H1 (cell line): ENCODE results near the gene ZNF521. TPM values are rescaled to one million over a fixed set of nuclear protein-coding genes. Genes with fewer than 3 reads are reported as not detected.

Experiments used
- CTCF ChIA-PET: fragments of 300-600 bp; sonication (Branson Sonifier 250); formaldehyde crosslinking; loops from one replicate; lab custom pipeline; 2021; ENCODE audit not compliant: partially characterized antibody; lab: Charles Lee
- POLR2A ChIA-PET: fragments of 300-600 bp; sonication (Branson Sonifier 250); formaldehyde crosslinking; loops from one replicate; lab custom pipeline; 2021; ENCODE audit warnings: inconsistent platforms; ENCODE audit not compliant: partially characterized antibody; lab: Charles Lee
- DNase-seq, 2 experiments: peaks; one replicate each; pipeline versions ENCODE4 v3.0.0 to v3.0.0-alpha.2; 2010 to 2022; ENCODE audit warnings: low spot score in 2 of 2, low read depth in 1 of 2, mixed read lengths in 1 of 2
- FAIRE-seq: peaks from 2 replicates; lab custom pipeline; 2011; peaks lifted over from hg19 to GRCh38; lab: Jason Lieb, UNC
- H2AFZ ChIP-seq: 2 replicates; pipeline ENCODE4 v1.8.1; 2012; ENCODE audit warnings: low read length, inconsistent platforms
- H2AK5ac ChIP-seq: 2 replicates; pipeline ENCODE4 v1.6.1; 2013; ENCODE audit warnings: low read depth, low read length
- H2BK120ac ChIP-seq: replicated peaks from 2 replicates; pipeline ENCODE3; 2013; ENCODE audit warnings: low read depth, low read length, inconsistent platforms
- H2BK12ac ChIP-seq: 2 replicates; pipeline ENCODE4 v1.6.1; 2013; ENCODE audit warnings: low read depth, low read length
- H2BK15ac ChIP-seq: 2 replicates; pipeline ENCODE4 v1.6.1; 2013; ENCODE audit warnings: low read length
- H2BK20ac ChIP-seq: 2 replicates; pipeline ENCODE4 v1.6.1; 2013; ENCODE audit warnings: low read length
- H2BK5ac ChIP-seq: 2 replicates; pipeline ENCODE4 v1.6.1; 2013; ENCODE audit warnings: low read depth, low read length
- H3K14ac ChIP-seq: 2 replicates; pipeline ENCODE4 v1.6.1; 2013; ENCODE audit warnings: inconsistent platforms; ENCODE audit not compliant: insufficient read length
- H3K18ac ChIP-seq: 2 replicates; pipeline ENCODE4 v1.6.1; 2013; ENCODE audit warnings: low read length; ENCODE audit errors: extremely low read depth
- H3K23ac ChIP-seq: 2 replicates; pipeline ENCODE4 v1.6.1; 2013; ENCODE audit warnings: inconsistent platforms; ENCODE audit not compliant: insufficient read length
- H3K23me2 ChIP-seq: 2 replicates; pipeline ENCODE4 v1.6.1; 2013; ENCODE audit warnings: low read depth, low read length
- H3K27ac ChIP-seq: 2 replicates; pipeline ENCODE4 v1.6.1; 2011; ENCODE audit warnings: low read depth, low read length, inconsistent platforms
- H3K27me3 ChIP-seq, 4 experiments: replicated peaks in 1 of 4; 1 replicate in 1 of 4; 2 replicates in 3 of 4; pipeline versions ENCODE4 v1.6.1 to v1.8.1; 2011 to 2013; ENCODE audit warnings: low read length in 3 of 4, mild to moderate bottlenecking in 3 of 4, inconsistent platforms in 2 of 4, mixed read lengths in 2 of 4, moderate library complexity in 1 of 4; ENCODE audit not compliant: control insufficient read depth in 3 of 4, insufficient read depth in 3 of 4; ENCODE audit errors: extremely low read depth in 1 of 4
- H3K36me3 ChIP-seq, 4 experiments: 2 replicates each; pipeline versions ENCODE4 v1.6.1 to v1.8.1; 2011 to 2013; ENCODE audit warnings: mild to moderate bottlenecking in 4 of 4, low read length in 3 of 4, moderate library complexity in 2 of 4, control low read depth in 1 of 4, inconsistent platforms in 1 of 4; ENCODE audit not compliant: insufficient read depth in 4 of 4, control insufficient read depth in 2 of 4
- H3K4ac ChIP-seq: replicated peaks from 2 replicates; pipeline ENCODE3; 2013; ENCODE audit warnings: low read length, low read depth, mixed read lengths, inconsistent platforms; ENCODE audit not compliant: insufficient read length
- H3K4me1 ChIP-seq, 4 experiments: replicated peaks in 1 of 4; 1 replicate in 1 of 4; 2 replicates in 3 of 4; pipeline versions ENCODE4 v1.6.1 to v1.8.1; 2011 to 2013; ENCODE audit warnings: low read length in 3 of 4, inconsistent platforms in 2 of 4, mixed read lengths in 1 of 4; ENCODE audit not compliant: insufficient read depth in 4 of 4, control insufficient read depth in 3 of 4
- H3K4me2 ChIP-seq, 2 experiments: 2 replicates each; pipeline versions ENCODE4 v1.6.1 to v1.8.1; 2011 to 2013; ENCODE audit warnings: low read depth in 2 of 2, low read length in 2 of 2, control low read depth in 1 of 2, inconsistent platforms in 1 of 2, mild to moderate bottlenecking in 1 of 2; ENCODE audit not compliant: insufficient read depth in 1 of 2
- H3K4me3 ChIP-seq, 4 experiments: fragments of 200-600, 300-600 bp in 1 of 4; sonication (generic), shearing (Covaris generic), sonication (Bioruptor Twin) in 1 of 4; 2 replicates each; pipeline versions ENCODE4 v1.5.1 to v1.8.1; 2011 to 2016; ENCODE audit warnings: low read length in 4 of 4, low read depth in 3 of 4, control low read depth in 2 of 4, inconsistent platforms in 2 of 4, mild to moderate bottlenecking in 2 of 4, mixed read lengths in 1 of 4, moderate library complexity in 1 of 4; ENCODE audit not compliant: insufficient read depth in 2 of 4; ENCODE audit errors: extremely low read depth in 1 of 4
- H3K56ac ChIP-seq: replicated peaks from 2 replicates; pipeline ENCODE3; 2013; ENCODE audit warnings: low read depth, mild to moderate bottlenecking, mixed read lengths, low read length, inconsistent platforms; ENCODE audit not compliant: insufficient read length
- H3K79me1 ChIP-seq: 2 replicates; pipeline ENCODE4 v1.6.1; 2013; ENCODE audit warnings: low read depth, low read length, control low read depth
- H3K79me2 ChIP-seq, 2 experiments: 2 replicates each; pipeline versions ENCODE4 v1.6.1 to v1.8.1; 2012 to 2013; ENCODE audit warnings: low read length in 2 of 2, mild to moderate bottlenecking in 2 of 2, inconsistent platforms in 1 of 2; ENCODE audit not compliant: insufficient read depth in 2 of 2, control insufficient read depth in 1 of 2
- H3K9ac ChIP-seq, 4 experiments: replicated peaks in 1 of 4; 1 replicate in 1 of 4; 2 replicates in 3 of 4; pipeline versions ENCODE4 v1.6.1 to v1.8.1; 2011 to 2013; ENCODE audit warnings: low read depth in 3 of 4, low read length in 3 of 4, control low read depth in 2 of 4, mild to moderate bottlenecking in 2 of 4, moderate library complexity in 2 of 4, inconsistent platforms in 1 of 4; ENCODE audit errors: extremely low read depth in 1 of 4
- H3K9me3 ChIP-seq, 2 experiments: 2 replicates each; pipeline versions ENCODE4 v1.6.1 to v1.8.1; 2012 to 2013; ENCODE audit warnings: mild to moderate bottlenecking in 2 of 2, moderate library complexity in 2 of 2, control low read depth in 1 of 2, inconsistent platforms in 1 of 2, low read depth in 1 of 2, low read length in 1 of 2, mixed read lengths in 1 of 2; ENCODE audit not compliant: insufficient read depth in 2 of 2
- H4K20me1 ChIP-seq, 2 experiments: replicated peaks in 1 of 2; 2 replicates each; pipeline versions ENCODE3 to v1.8.1; 2011 to 2013; ENCODE audit warnings: inconsistent platforms in 2 of 2, low read length in 2 of 2, mild to moderate bottlenecking in 1 of 2; ENCODE audit not compliant: insufficient read depth in 2 of 2, control insufficient read depth in 1 of 2
- H4K5ac ChIP-seq: 2 replicates; pipeline ENCODE4 v1.6.1; 2013; ENCODE audit warnings: low read length, low read depth, mixed read lengths, inconsistent platforms; ENCODE audit not compliant: insufficient read length
- H4K8ac ChIP-seq: 2 replicates; pipeline ENCODE4 v1.8.0; 2013; ENCODE audit warnings: mild to moderate bottlenecking, moderate library complexity, low read length, inconsistent platforms; ENCODE audit not compliant: insufficient read depth; ENCODE audit errors: extremely low read depth
- H4K91ac ChIP-seq: replicated peaks from 2 replicates; pipeline ENCODE3; 2013; ENCODE audit warnings: low read length, mixed read lengths, inconsistent platforms; ENCODE audit not compliant: insufficient read length
- CBX8 ChIP-seq: fragments of 300-800, 300-1000 bp; sonication (generic); IDR thresholded peaks from 2 replicates; pipeline ENCODE4 v1.7.1; 2016; ENCODE audit warnings: low read depth, low read length, borderline replicate concordance
- EGR1 ChIP-seq: IDR thresholded peaks from 2 replicates; pipeline ENCODE4 v1.6.1; 2011; ENCODE audit warnings: low read depth, low read length, borderline replicate concordance
- FOSL1 ChIP-seq: IDR thresholded peaks from 2 replicates; pipeline ENCODE4 v1.6.1; 2011; ENCODE audit warnings: mild to moderate bottlenecking, low read depth, low read length, moderate library complexity; ENCODE audit not compliant: insufficient read depth
- KDM4A ChIP-seq: IDR thresholded peaks from one replicate; pipeline ENCODE4 v1.7.1; 2012; ENCODE audit warnings: low read depth, mild to moderate bottlenecking, moderate library complexity, low read length, inconsistent platforms; ENCODE audit not compliant: severe bottlenecking
- NANOG ChIP-seq: IDR thresholded peaks from 2 replicates; pipeline ENCODE4 v1.6.1; 2011; ENCODE audit warnings: low read length, low read depth, mild to moderate bottlenecking, inconsistent platforms; ENCODE audit not compliant: insufficient read depth, poor library complexity, severe bottlenecking
- PHF8 ChIP-seq: fragments of 200-600 bp; sonication (generic); conservative IDR thresholded peaks from 2 replicates; pipeline ENCODE4 v1.7.1; 2012; ENCODE audit warnings: low read depth, mild to moderate bottlenecking, inconsistent platforms, low read length, moderate library complexity
- POLR2AphosphoS5 ChIP-seq: IDR thresholded peaks from 2 replicates; pipeline ENCODE4 v1.6.1; 2011; ENCODE audit warnings: low read depth, low read length
- POU5F1 ChIP-seq: IDR thresholded peaks from 2 replicates; pipeline ENCODE4 v1.6.1; 2011; ENCODE audit warnings: low read depth, mild to moderate bottlenecking, low read length, moderate library complexity
- SIRT6 ChIP-seq: IDR thresholded peaks from one replicate; pipeline ENCODE4 v1.7.1; 2012; ENCODE audit warnings: low read length, inconsistent platforms
- SP1 ChIP-seq: IDR thresholded peaks from 2 replicates; pipeline ENCODE4 v1.6.1; 2011; ENCODE audit warnings: low read depth, low read length
- TBP ChIP-seq: IDR thresholded peaks from 2 replicates; pipeline ENCODE4 v1.6.1; 2011; ENCODE audit warnings: low read depth, low read length, improper control_type of control experiment
- TCF12 ChIP-seq: IDR thresholded peaks from 2 replicates; pipeline ENCODE4 v1.6.1; 2011; ENCODE audit warnings: low read depth, mild to moderate bottlenecking, low read length
- WGBS, 2 experiments: shearing (Covaris generic) in 1 of 2; methylation state at CpG; one replicate each; pipeline versions ENCODE4 v1.1.6 to v1.1.7; 2013 to 2015; ENCODE audit warnings: low lambda C conversion rate in 2 of 2, mixed read lengths in 2 of 2, inconsistent platforms in 1 of 2, low coverage in 1 of 2, missing lambda C conversion rate in 1 of 2; ENCODE audit not compliant: insufficient replicate concordance in 2 of 2, insufficient coverage in 1 of 2, insufficient read length in 1 of 2; ENCODE audit errors: extremely low coverage in 1 of 2, missing lambda C conversion rate in 1 of 2; 5-methylcytosine and 5-hydroxymethylcytosine counted together
- polyA plus RNA-seq, 7 experiments: library from polyadenylated mRNA; depleted of rRNA in 3 of 7; stranded (reverse) in 5 of 7; unstranded in 2 of 7; fragments of >200 nt in 5 of 7; fragments of 200-250 nt in 2 of 7; gene quantifications; 1 replicate in 5 of 7; 2 replicates in 1 of 7; 4 replicates in 1 of 7; pipeline versions ENCODE4 v1.2.1 to v1.2.3, GENCODE V29; 2011 to 2013; ENCODE audit warnings: missing spikeins in 2 of 7, mixed read lengths in 2 of 7
- total RNA-seq: library from RNA; stranded (reverse); fragmentation: NEBNext Ultra II Directional; extraction: Animal tissue kit (Norgen Biotek cat#: 25700); gene quantifications from 2 replicates; pipeline ENCODE4 v1.2.1, GENCODE V29; 2021
- TF ChIP-seq, protein P1 (sequence below), 3 experiments: IDR thresholded peaks; 1 replicate in 2 of 3; 2 replicates in 1 of 3; pipeline versions ENCODE4 v1.5.1 to v1.6.1; 2011; ENCODE audit warnings: low read length in 3 of 3, mild to moderate bottlenecking in 3 of 3, inconsistent platforms in 2 of 3, low read depth in 1 of 3, moderate library complexity in 1 of 3; ENCODE audit not compliant: insufficient read depth in 1 of 3; ENCODE audit errors: control extremely low read depth in 1 of 3

Gene ZNF521
- total and polyA plus RNA-seq, 2 of the 8 experiments (the other 6 are each of a cell fraction or from before 2014, with no cell fraction given): 9.5 to 15.8 TPM

DNA sequence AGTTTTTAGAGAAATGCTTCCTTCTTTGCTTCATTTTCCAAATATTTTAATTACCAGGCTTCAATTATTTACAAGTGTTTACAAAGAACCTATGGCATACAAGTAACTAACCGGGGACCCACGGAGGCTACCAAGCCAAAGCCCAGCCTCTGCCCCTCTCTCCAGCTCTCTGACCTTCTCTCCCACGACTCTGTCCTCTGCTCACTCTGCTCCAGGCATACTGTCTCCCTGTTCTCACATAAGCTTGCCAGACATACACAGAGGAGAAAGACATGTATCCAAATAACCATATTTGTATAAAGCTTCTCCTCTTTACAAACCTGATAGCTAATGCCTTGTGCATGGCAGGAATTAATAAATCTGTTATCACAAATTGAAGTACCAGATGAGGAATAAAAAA is 141.3 kb downstream of the ZNF521 start:
- no peak for FAIRE-seq
- ChIA-PET CTCF (no interaction called here), POLR2A (no interaction called here)
- Histone ChIP-seq H3K18ac (no peak overlapping the region), H3K23me2 (no peaks in the 10 kb centered on the region), H2BK20ac (no peak overlapping the region), H3K9me3 (no peaks in the 10 kb centered on the region), H3K27ac (no peak overlapping the region), H3K9ac (no peak overlapping the region), H3K36me3 (no peaks in the 10 kb centered on the region), H3K56ac (no peak overlapping the region), H3K4me3 (no peak overlapping the region), H4K91ac (no peak overlapping the region), H2BK12ac (no peak overlapping the region), H3K4me1 (no peaks in the 10 kb centered on the region), H4K5ac (no peak overlapping the region), H3K14ac (no peak overlapping the region), H3K79me1 (no peaks in the 10 kb centered on the region), H2AFZ (no peak overlapping the region), H3K4me2 (no peak overlapping the region), H3K27me3 (no peaks in the 10 kb centered on the region), H4K8ac (no peak overlapping the region), H2BK120ac (no peak overlapping the region), H2BK5ac (no peak overlapping the region), H2AK5ac (no peak overlapping the region), H3K79me2 (no peaks in the 10 kb centered on the region), H3K4ac (no peak overlapping the region), H4K20me1 (no peaks in the 10 kb centered on the region), H2BK15ac (no peak overlapping the region), H3K23ac (no peak overlapping the region)
- WGBS, 2 experiments: 92% methylated on average over 3 of the region's 3 CpGs; no CpG with 5 or more reads in 1 of the 2 experiments
- no peak for DNase-seq
- TF ChIP-seq TCF12 (no peak), POU5F1 (no peak), TBP (no peak), KDM4A (no peak), NANOG (no peak), PHF8 (no peak), FOSL1 (no peak), SIRT6 (no peak), CBX8 (no peak), POLR2AphosphoS5 (no peak), EGR1 (no peak), SP1 (no peak)
- TF ChIP-seq, protein P1, sequence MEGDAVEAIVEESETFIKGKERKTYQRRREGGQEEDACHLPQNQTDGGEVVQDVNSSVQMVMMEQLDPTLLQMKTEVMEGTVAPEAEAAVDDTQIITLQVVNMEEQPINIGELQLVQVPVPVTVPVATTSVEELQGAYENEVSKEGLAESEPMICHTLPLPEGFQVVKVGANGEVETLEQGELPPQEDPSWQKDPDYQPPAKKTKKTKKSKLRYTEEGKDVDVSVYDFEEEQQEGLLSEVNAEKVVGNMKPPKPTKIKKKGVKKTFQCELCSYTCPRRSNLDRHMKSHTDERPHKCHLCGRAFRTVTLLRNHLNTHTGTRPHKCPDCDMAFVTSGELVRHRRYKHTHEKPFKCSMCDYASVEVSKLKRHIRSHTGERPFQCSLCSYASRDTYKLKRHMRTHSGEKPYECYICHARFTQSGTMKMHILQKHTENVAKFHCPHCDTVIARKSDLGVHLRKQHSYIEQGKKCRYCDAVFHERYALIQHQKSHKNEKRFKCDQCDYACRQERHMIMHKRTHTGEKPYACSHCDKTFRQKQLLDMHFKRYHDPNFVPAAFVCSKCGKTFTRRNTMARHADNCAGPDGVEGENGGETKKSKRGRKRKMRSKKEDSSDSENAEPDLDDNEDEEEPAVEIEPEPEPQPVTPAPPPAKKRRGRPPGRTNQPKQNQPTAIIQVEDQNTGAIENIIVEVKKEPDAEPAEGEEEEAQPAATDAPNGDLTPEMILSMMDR (IDR thresholded peaks at IDR 0.05; ENCODE audit: control extremely low read depth in 1 of 3, insufficient read depth in 1 of 3, low read depth in 1 of 3, low read length in 3 of 3): no peak
